H9 (cell line): ENCODE measurements around the gene ABCG1. TPM values are rescaled to one million over a fixed set of nuclear protein-coding genes. Genes with fewer than 3 reads are reported as not detected.

Source experiments
- DNase-seq: peaks from one replicate; pipeline ENCODE4 v3.0.0-alpha.2; 2017
- H2AFZ ChIP-seq: one replicate; pipeline ENCODE4 v1.6.1; 2013; ENCODE audit warnings: mild to moderate bottlenecking, low read length, control low read depth, moderate library complexity
- H2AK5ac ChIP-seq: 2 replicates; pipeline ENCODE4 v1.6.1; 2013; ENCODE audit warnings: low read length, control low read depth, mixed read lengths; ENCODE audit not compliant: insufficient read length
- H2BK120ac ChIP-seq: one replicate; pipeline ENCODE4 v1.6.1; 2013; ENCODE audit warnings: low read depth, mild to moderate bottlenecking, low read length, control low read depth, inconsistent platforms; ENCODE audit not compliant: poor library complexity, severe bottlenecking
- H2BK12ac ChIP-seq: 2 replicates; pipeline ENCODE4 v1.6.1; 2013; ENCODE audit warnings: low read length, control low read depth, mixed read lengths, low read depth; ENCODE audit not compliant: insufficient read length
- H2BK15ac ChIP-seq: 2 replicates; pipeline ENCODE4 v1.6.1; 2013; ENCODE audit warnings: low read depth, low read length, control low read depth
- H2BK20ac ChIP-seq: one replicate; pipeline ENCODE4 v1.6.1; 2013; ENCODE audit warnings: low read depth, mild to moderate bottlenecking, low read length, control low read depth, inconsistent platforms; ENCODE audit not compliant: poor library complexity, severe bottlenecking
- H2BK5ac ChIP-seq: 2 replicates; pipeline ENCODE4 v1.6.1; 2013; ENCODE audit warnings: low read length, control low read depth, mixed read lengths; ENCODE audit not compliant: insufficient read length
- H3K14ac ChIP-seq: 2 replicates; pipeline ENCODE4 v1.6.1; 2013; ENCODE audit warnings: low read length, control low read depth; ENCODE audit not compliant: insufficient read depth
- H3K18ac ChIP-seq: 2 replicates; pipeline ENCODE4 v1.6.1; 2013; ENCODE audit warnings: low read depth, mild to moderate bottlenecking, mixed read lengths, low read length, control low read depth; ENCODE audit not compliant: insufficient read length
- H3K23ac ChIP-seq: 2 replicates; pipeline ENCODE4 v1.6.1; 2013; ENCODE audit warnings: low read length, control low read depth, mixed read lengths, low read depth; ENCODE audit not compliant: insufficient read length
- H3K23me2 ChIP-seq: 2 replicates; pipeline ENCODE4 v1.6.1; 2013; ENCODE audit warnings: low read depth, mild to moderate bottlenecking, mixed read lengths, low read length, control low read depth; ENCODE audit not compliant: insufficient read length, poor library complexity, severe bottlenecking
- H3K27ac ChIP-seq: 2 replicates; pipeline ENCODE4 v1.5.1; 2013; ENCODE audit warnings: low read length, control low read depth, mixed read lengths, low read depth; ENCODE audit not compliant: insufficient read length
- H3K27me3 ChIP-seq: 2 replicates; pipeline ENCODE4 v1.6.1; 2013; ENCODE audit warnings: low read length, control low read depth, inconsistent platforms; ENCODE audit not compliant: insufficient read depth
- H3K4ac ChIP-seq: 2 replicates; pipeline ENCODE4 v1.6.1; 2013; ENCODE audit warnings: low read depth, mild to moderate bottlenecking, control low read depth, inconsistent platforms, low read length, moderate library complexity
- H3K4me1 ChIP-seq: 2 replicates; pipeline ENCODE4 v1.6.1; 2013; ENCODE audit warnings: low read length, control low read depth, inconsistent platforms; ENCODE audit not compliant: insufficient read depth
- H3K4me2 ChIP-seq: 2 replicates; pipeline ENCODE4 v1.6.1; 2013; ENCODE audit warnings: low read length, control low read depth, mixed read lengths; ENCODE audit not compliant: insufficient read length, insufficient read depth
- H3K56ac ChIP-seq: 2 replicates; pipeline ENCODE4 v1.6.1; 2013; ENCODE audit warnings: low read depth, mild to moderate bottlenecking, mixed read lengths, low read length, control low read depth; ENCODE audit not compliant: insufficient read length
- H3K79me1 ChIP-seq: 2 replicates; pipeline ENCODE4 v1.6.1; 2013; ENCODE audit warnings: low read depth, mild to moderate bottlenecking, moderate library complexity, low read length, control low read depth, inconsistent platforms; ENCODE audit not compliant: insufficient read depth, poor library complexity, severe bottlenecking
- H3K79me2 ChIP-seq: 2 replicates; pipeline ENCODE4 v1.6.1; 2013; ENCODE audit warnings: low read length, control low read depth, inconsistent platforms; ENCODE audit not compliant: insufficient read depth
- H3K9ac ChIP-seq: 2 replicates; pipeline ENCODE4 v1.6.1; 2013; ENCODE audit warnings: low read length, control low read depth, mixed read lengths; ENCODE audit not compliant: insufficient read length; ENCODE audit errors: extremely low read depth
- H3K9me3 ChIP-seq: one replicate; pipeline ENCODE4 v1.6.1; 2013; ENCODE audit warnings: low read depth, low read length, inconsistent platforms; ENCODE audit not compliant: control insufficient read depth
- H3T11ph ChIP-seq: one replicate; pipeline ENCODE4 v1.6.1; 2013; ENCODE audit warnings: mild to moderate bottlenecking, low read length, control low read depth, inconsistent platforms
- H4K20me1 ChIP-seq: one replicate; pipeline ENCODE4 v1.6.1; 2013; ENCODE audit not compliant: control insufficient read depth, insufficient read length, insufficient read depth
- H4K5ac ChIP-seq: 2 replicates; pipeline ENCODE4 v1.6.1; 2013; ENCODE audit warnings: low read depth, mild to moderate bottlenecking, mixed read lengths, low read length, control low read depth; ENCODE audit not compliant: insufficient read length
- H4K8ac ChIP-seq: replicated peaks from 2 replicates; pipeline ENCODE4 v1.6.1; 2013; ENCODE audit warnings: low read length, control low read depth, mixed read lengths, low read depth; ENCODE audit not compliant: insufficient read length
- H4K91ac ChIP-seq: 2 replicates; pipeline ENCODE4 v1.6.1; 2013; ENCODE audit warnings: low read depth, mild to moderate bottlenecking, moderate library complexity, mixed read lengths, low read length, control low read depth; ENCODE audit not compliant: insufficient read length
- H3K27ac Mint-ChIP-seq, 3 experiments: 2 replicates in 2 of 3; 3 replicates in 1 of 3; pipeline ENCODE4 v1.8.0; 2020 to 2021; ENCODE audit warnings: mixed read lengths in 3 of 3, mild to moderate bottlenecking in 1 of 3, moderate library complexity in 1 of 3
- H3K27me3 Mint-ChIP-seq: 2 replicates; pipeline ENCODE4 v1.8.0; 2021; ENCODE audit warnings: low read depth, mild to moderate bottlenecking, moderate library complexity, mixed read lengths
- H3K36me3 Mint-ChIP-seq, 3 experiments: 2 replicates in 2 of 3; 3 replicates in 1 of 3; pipeline ENCODE4 v1.8.0; 2020 to 2021; ENCODE audit warnings: low read depth in 3 of 3, mixed read lengths in 3 of 3; ENCODE audit not compliant: insufficient read depth in 1 of 3
- H3K4me1 Mint-ChIP-seq, 2 experiments: 2 replicates each; pipeline ENCODE4 v1.8.0; 2020; ENCODE audit warnings: mixed read lengths in 2 of 2
- H3K4me3 Mint-ChIP-seq, 2 experiments: 2 replicates in 1 of 2; 3 replicates in 1 of 2; pipeline ENCODE4 v1.8.0; 2020 to 2021; ENCODE audit warnings: mild to moderate bottlenecking in 2 of 2, mixed read lengths in 2 of 2, moderate library complexity in 1 of 2
- H3K9me3 Mint-ChIP-seq, 2 experiments: 2 replicates in 1 of 2; 3 replicates in 1 of 2; pipeline ENCODE4 v1.8.0; 2020; ENCODE audit warnings: mild to moderate bottlenecking in 2 of 2, mixed read lengths in 2 of 2, moderate library complexity in 1 of 2
- WGBS: extraction: QIAGEN DNeasy Blood & Tissue Kit; methylation state at CpG from one replicate; pipeline ENCODE4 v1.1.7; 2013; ENCODE audit warnings: missing lambda C conversion rate, low lambda C conversion rate, mixed read lengths; ENCODE audit not compliant: insufficient read length; ENCODE audit errors: extremely low coverage; 5-methylcytosine and 5-hydroxymethylcytosine counted together
- total RNA-seq: library from RNA; stranded (reverse); gene quantifications from 2 replicates; pipeline ENCODE4 v1.2.1, GENCODE V29; 2021
- TF ChIP-seq, protein P1 (sequence below): fragments of 200-600 bp; sonication (generic); conservative IDR thresholded peaks from 3 replicates; pipeline ENCODE4 v1.8.0; 2021; ENCODE audit warnings: antibody characterized with exemption, mild to moderate bottlenecking

Gene ABCG1
- total RNA-seq, 1 experiment from 2014 or later, result 0.83 TPM

DNA sequence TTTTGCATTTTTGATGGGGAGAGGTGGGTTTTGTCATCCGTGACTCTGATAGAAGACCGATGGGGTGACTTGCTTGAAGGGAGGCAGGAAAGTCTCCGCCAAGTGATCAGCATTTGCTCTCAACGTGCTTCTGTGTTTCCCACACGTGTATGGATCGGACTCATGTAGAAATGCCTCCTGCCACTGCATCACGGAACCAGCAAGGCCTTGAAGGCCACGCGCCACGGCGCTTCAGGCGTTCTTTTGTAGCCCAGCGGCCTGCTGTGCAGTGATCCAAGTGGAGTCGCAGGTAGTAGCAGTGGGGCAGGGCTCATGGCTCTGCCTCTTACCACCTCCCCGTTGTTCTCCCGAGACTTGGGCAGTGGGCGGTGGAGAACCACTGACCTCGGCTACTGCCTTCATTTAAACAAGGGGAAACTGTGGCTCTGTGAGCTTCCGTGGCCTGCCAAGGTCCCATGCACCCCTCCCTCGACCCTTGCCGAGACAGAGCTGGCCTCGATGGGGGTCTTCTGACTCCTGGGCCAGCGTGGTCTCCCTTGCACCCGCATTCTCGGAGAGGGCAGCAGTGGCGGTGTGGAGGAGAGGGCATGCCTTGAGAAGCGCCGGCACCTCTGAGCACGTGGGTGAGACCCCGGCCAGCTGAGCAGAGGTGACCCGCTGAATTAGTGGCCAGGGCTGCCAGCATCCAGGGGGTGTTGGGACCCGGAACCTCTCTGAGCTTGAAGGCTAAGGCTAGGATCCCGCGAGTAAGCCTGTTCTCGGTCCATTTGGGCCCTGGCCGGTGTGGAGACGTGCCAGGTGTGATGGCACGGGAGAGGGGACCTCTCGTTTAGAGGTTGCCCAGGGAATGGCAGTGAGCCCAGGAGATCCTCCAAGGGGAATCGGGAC is 46.1 kb upstream of the ABCG1 start:
- Histone ChIP-seq H2BK12ac (no peak overlapping the region), H3K79me2 (no peaks in the 10 kb centered on the region), H4K20me1 (no peaks in the 10 kb centered on the region), H2AK5ac (no peak overlapping the region), H3T11ph (no peak overlapping the region), H3K18ac (no peak overlapping the region), H2BK120ac (no peak overlapping the region), H3K56ac (no peak overlapping the region), H3K4ac (no peak overlapping the region), H3K4me2 (no peak overlapping the region), H4K8ac (no peak overlapping the region), H3K9ac (no peak overlapping the region), H3K4me1 (no peaks in the 10 kb centered on the region), H3K79me1 (no peaks in the 10 kb centered on the region), H3K27ac (no peak overlapping the region), H2BK15ac (no peak overlapping the region), H3K9me3 (no peaks in the 10 kb centered on the region), H2AFZ (no peak overlapping the region), H3K14ac (no peak overlapping the region; the same call in 1 of the 2 replicates), H2BK20ac (no peak overlapping the region), H4K5ac (no peak overlapping the region), H4K91ac (no peak overlapping the region), H2BK5ac (no peak overlapping the region), H3K27me3 (no peaks in the 10 kb centered on the region), H3K23ac (no peak overlapping the region), H3K23me2 (no peaks in the 10 kb centered on the region)
- H3K9me3 Mint-ChIP-seq, result peaks cover 0 to 2% of the 10 kb centered on the region in 2 experiments; a peak in 1 of 5 replicates
- TF ChIP-seq, protein P1, sequence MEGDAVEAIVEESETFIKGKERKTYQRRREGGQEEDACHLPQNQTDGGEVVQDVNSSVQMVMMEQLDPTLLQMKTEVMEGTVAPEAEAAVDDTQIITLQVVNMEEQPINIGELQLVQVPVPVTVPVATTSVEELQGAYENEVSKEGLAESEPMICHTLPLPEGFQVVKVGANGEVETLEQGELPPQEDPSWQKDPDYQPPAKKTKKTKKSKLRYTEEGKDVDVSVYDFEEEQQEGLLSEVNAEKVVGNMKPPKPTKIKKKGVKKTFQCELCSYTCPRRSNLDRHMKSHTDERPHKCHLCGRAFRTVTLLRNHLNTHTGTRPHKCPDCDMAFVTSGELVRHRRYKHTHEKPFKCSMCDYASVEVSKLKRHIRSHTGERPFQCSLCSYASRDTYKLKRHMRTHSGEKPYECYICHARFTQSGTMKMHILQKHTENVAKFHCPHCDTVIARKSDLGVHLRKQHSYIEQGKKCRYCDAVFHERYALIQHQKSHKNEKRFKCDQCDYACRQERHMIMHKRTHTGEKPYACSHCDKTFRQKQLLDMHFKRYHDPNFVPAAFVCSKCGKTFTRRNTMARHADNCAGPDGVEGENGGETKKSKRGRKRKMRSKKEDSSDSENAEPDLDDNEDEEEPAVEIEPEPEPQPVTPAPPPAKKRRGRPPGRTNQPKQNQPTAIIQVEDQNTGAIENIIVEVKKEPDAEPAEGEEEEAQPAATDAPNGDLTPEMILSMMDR, result no peak
- no peaks in the 10 kb centered on the region for H3K36me3 Mint-ChIP-seq
- WGBS, result no CpG with 5 or more reads among the region's 40 CpGs
- DNase-seq, result no peak
- H3K4me3 Mint-ChIP-seq, result no peak overlapping the region
- no peak overlapping the region for H3K27ac Mint-ChIP-seq
- no peaks in the 10 kb centered on the region for H3K4me1 Mint-ChIP-seq
- H3K27me3 Mint-ChIP-seq, result peaks cover 12% of the 10 kb centered on the region
